HG03520 (cell line): ENCODE data around the gene HTR7.
"Not testable (repeated sequence)": the region's sequence is repeated elsewhere in the genome, so short reads cannot be mapped to it uniquely, and the experiment has no call there.

Experiments
- ATAC-seq: cut with Tn5 transposase; IDR thresholded peaks from one replicate; pipeline ENCODE4 v1.9.1; 2021; ENCODE audit warnings: mild to moderate bottlenecking, moderate library complexity; ENCODE audit not compliant: unreplicated experiment

Gene HTR7

GRCh38 chr10:90857635-90858460, at the start of gene HTR7:
TSS of gene HTR7 (minus strand) at chr10:90858039. CDS start at chr10:90857671, 368 bp downstream.
- peak; percentile 46 for ATAC-seq

- no peak for ATAC-seq
These were observed 48.8 kb upstream of the HTR7 start for GRCh38 chr10:90906596-90906995.

GRCh38 chr10:90905925-90906324, 48.1 kb upstream of the HTR7 start:
- no peak for ATAC-seq

GRCh38 chr10:90896916-90897315, 39.1 kb upstream of the HTR7 start:
- ATAC-seq = not testable (repeated sequence)

GRCh38 chr10:90893190-90893589, 35.4 kb upstream of the HTR7 start:
- no peak for ATAC-seq

GRCh38 chr10:90890347-90890746, 32.5 kb upstream of the HTR7 start:
- ATAC-seq = no peak

- no peak for ATAC-seq
These were observed 31.8 kb upstream of the HTR7 start for GRCh38 chr10:90889636-90890035.

- ATAC-seq = no peak
These were observed 30.5 kb upstream of the HTR7 start for GRCh38 chr10:90888387-90888786.

- ATAC-seq = no peak
These were observed 29.7 kb upstream of the HTR7 start for GRCh38 chr10:90887555-90887954.

- no peak for ATAC-seq
These were observed 27.3 kb upstream of the HTR7 start for GRCh38 chr10:90885176-90885575.

- ATAC-seq = no peak
These were observed 26.6 kb upstream of the HTR7 start for GRCh38 chr10:90884431-90884830.

- not testable (repeated sequence) for ATAC-seq
These were observed 22.4 kb upstream of the HTR7 start for GRCh38 chr10:90880059-90880719.

GRCh38 chr10:90879062-90879461, 21.2 kb upstream of the HTR7 start:
- no peak for ATAC-seq

GRCh38 chr10:90872648-90873020, 14.8 kb upstream of the HTR7 start:
- no peak for ATAC-seq

GRCh38 chr10:90871766-90872647, 14.2 kb upstream of the HTR7 start, which contains the start of gene RPP30:
TSS of gene RPP30 (plus strand) at chr10:90871974. CDS start at chr10:90871987, 13 bp downstream.
- peak; percentile 95 for ATAC-seq

GRCh38 chr10:90871279-90871765, 13.5 kb upstream of the HTR7 start:
- peak; percentile 38 for ATAC-seq

GRCh38 chr10:90866050-90866598, 8.3 kb upstream of the HTR7 start:
- no peak for ATAC-seq

GRCh38 chr10:90865401-90865800, 7.6 kb upstream of the HTR7 start:
- no peak for ATAC-seq

GRCh38 chr10:90862908-90863514, 5.2 kb upstream of the HTR7 start:
- ATAC-seq = no peak

- no peak for ATAC-seq
These were observed 3.0 kb upstream of the HTR7 start for GRCh38 chr10:90860790-90861189.
